ENCODE results near the gene COX7A2. TPM values are rescaled to one million over a fixed set of nuclear protein-coding genes. Genes with fewer than 3 reads are reported as not detected.

The COX7A2 gene
- total and polyA plus RNA-seq, 10 donors, result 158 to 535 (median 223) TPM

DNA sequence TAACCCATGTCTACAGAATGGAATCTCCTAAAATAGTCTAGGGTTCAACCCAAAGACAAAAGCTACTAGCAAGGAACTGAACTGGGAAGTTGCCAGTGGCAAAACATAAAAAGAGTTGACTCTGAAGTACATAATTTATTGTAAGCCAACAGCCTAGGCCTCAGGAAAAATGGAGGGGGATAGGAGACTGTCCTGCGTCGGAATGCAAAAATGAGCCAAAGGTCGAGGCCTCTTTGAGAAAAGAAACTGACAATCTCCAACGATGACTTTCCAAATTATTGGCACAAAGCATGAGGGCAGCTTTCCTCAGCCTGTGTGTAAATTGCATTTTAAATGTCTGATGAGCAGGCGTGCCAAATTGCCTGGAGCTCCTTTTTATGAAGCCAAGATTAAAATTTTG, 39.9 kb downstream of the COX7A2 start:
- Histone ChIP-seq H3K4me1 (peaks cover 29 to 74% (median 59%) of the 10 kb centered on the region in 6 donors), H3K27me3 (replicated peaks in 1 of 7) (peaks cover 10 to 97% (median 80%) of the 10 kb centered on the region in 7 donors), H3K27ac (peak overlapping the region in 4 of 8 donors; percentile 15 to 62 (median 54)), H3K4me3 (peak overlapping the region in 2 of 8 donors; percentile 52 to 67), H3K9me3 (no peaks in the 10 kb centered on the region), H3K36me3 (no peaks in the 10 kb centered on the region)
- WGBS, 5 donors, result 34 to 54% (median 39%) methylated on average over 5 of the region's 5 CpGs
- no peak for DNase-seq
- TF ChIP-seq POLR2AphosphoS5 (IDR thresholded peaks at IDR 0.05), result no peak
- no peak for TF ChIP-seq POLR2A (IDR thresholded peaks at IDR 0.05)
- TF ChIP-seq, protein P1, sequence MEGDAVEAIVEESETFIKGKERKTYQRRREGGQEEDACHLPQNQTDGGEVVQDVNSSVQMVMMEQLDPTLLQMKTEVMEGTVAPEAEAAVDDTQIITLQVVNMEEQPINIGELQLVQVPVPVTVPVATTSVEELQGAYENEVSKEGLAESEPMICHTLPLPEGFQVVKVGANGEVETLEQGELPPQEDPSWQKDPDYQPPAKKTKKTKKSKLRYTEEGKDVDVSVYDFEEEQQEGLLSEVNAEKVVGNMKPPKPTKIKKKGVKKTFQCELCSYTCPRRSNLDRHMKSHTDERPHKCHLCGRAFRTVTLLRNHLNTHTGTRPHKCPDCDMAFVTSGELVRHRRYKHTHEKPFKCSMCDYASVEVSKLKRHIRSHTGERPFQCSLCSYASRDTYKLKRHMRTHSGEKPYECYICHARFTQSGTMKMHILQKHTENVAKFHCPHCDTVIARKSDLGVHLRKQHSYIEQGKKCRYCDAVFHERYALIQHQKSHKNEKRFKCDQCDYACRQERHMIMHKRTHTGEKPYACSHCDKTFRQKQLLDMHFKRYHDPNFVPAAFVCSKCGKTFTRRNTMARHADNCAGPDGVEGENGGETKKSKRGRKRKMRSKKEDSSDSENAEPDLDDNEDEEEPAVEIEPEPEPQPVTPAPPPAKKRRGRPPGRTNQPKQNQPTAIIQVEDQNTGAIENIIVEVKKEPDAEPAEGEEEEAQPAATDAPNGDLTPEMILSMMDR (IDR thresholded peaks at IDR 0.05 in 8 of 11, conservative IDR thresholded peaks at IDR 0.05 in 3 of 11), result no peak
- intact Hi-C loops (cut with DNase I; ENCODE audit: low total_unique reads), result loop anchor here (10.0 kb wide), 1 partner anchor 1349 kb away; no protein-coding TSS in a partner anchor

DNA sequence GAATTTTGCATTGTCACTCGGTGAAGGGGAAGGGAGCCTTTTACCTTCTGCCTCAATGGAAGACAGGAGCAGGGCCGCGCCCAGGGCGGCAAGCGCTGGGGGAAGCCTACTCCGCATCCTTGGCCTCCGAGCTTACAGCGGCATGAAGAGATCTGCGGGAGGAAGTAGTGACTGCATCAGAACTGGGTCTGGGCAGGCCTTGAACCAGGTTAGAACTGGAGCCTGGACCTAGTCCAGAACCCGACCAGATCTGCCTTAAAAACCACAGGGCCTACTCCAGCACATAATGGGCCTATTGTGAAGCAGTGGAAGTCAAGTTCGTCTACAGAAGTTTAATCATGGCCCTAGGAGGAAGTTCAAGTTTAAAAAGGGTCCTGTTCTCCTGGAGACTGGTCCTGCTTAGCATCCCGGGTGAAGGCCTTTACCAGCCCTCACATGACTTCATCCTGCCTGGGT, 40.9 kb downstream of the COX7A2 start:
- Histone ChIP-seq H3K9me3 (no peaks in the 10 kb centered on the region), H3K4me3 (peak overlapping the region in 1 of 8 donors; percentile 36), H3K27ac (peak overlapping the region in 3 of 8 donors; percentile 5 to 62 (median 15)), H3K4me1 (peaks cover 23 to 65% (median 50%) of the 10 kb centered on the region in 6 donors), H3K27me3 (replicated peaks in 1 of 7) (peaks cover 10 to 96% (median 72%) of the 10 kb centered on the region in 7 donors), H3K36me3 (no peaks in the 10 kb centered on the region)
- intact Hi-C loops (cut with DNase I; ENCODE audit: low total_unique reads), result loop anchor here (10.0 kb wide), 1 partner anchor 1348 kb away; no protein-coding TSS in a partner anchor
- no peak for DNase-seq
- WGBS, 5 donors, result 33 to 49% (median 35%) methylated on average over 12 of the region's 12 CpGs
- TF ChIP-seq, protein P1 (IDR thresholded peaks at IDR 0.05 in 8 of 11, conservative IDR thresholded peaks at IDR 0.05 in 3 of 11), result no peak
- TF ChIP-seq POLR2AphosphoS5 (IDR thresholded peaks at IDR 0.05) (no peak), POLR2A (IDR thresholded peaks at IDR 0.05) (no peak)

DNA sequence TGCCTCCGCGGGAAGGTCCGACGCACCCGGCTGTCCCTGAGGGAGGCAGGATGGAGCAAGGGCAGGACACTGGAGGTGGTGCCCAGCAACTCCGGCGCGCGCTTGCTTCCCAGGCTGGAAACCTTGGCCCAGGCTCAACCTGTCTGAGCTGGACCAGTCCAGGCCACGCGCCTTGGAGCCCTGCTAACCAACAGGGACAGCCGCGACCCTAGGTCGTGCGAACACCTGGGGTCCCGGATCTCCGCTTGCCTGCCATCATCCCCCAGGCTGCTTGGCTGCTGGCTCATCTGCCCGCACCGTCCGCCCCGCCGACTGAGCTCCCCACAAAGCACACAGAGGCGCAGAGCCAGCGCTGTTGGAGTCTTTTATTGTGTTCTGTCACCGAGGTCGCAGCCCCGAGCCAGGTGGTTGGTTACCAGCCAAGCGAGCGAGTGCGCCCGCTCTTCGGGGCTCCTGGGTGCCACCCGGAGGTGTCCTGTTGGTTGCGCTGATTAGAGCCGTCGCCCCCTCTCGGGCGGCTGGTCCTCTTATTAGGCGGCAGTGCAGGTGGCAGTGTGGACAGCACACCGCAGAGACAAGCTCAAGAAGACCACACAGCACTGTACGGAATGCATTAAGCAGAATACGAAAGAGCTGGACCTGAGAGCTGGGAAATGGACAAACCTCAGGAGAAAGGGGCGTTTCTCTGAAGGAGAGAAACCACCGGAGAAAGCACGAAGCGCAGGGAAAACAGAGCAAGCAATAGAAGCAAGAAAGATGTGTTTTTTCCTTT, 41.5 kb downstream of the COX7A2 start:
- TF ChIP-seq, protein P1 (IDR thresholded peaks at IDR 0.05 in 8 of 11, conservative IDR thresholded peaks at IDR 0.05 in 3 of 11), result no peak
- TF ChIP-seq POLR2AphosphoS5 (IDR thresholded peaks at IDR 0.05), result no peak
- TF ChIP-seq POLR2A (IDR thresholded peaks at IDR 0.05), result no peak
- peaks cover 20 to 59% (median 44%) of the 10 kb centered on the region in 6 donors for H3K4me1 ChIP-seq
- H3K27ac ChIP-seq, result peak overlapping the region in 2 of 8 donors; percentile 4 to 62
- DNase-seq, result peak; percentile 74
- intact Hi-C loops (cut with DNase I; ENCODE audit: low total_unique reads), result loop anchor here (10.0 kb wide), 1 partner anchor 1347 kb away; no protein-coding TSS in a partner anchor
- peak overlapping the region in 1 of 8 donors; percentile 36 for H3K4me3 ChIP-seq
- no peaks in the 10 kb centered on the region for H3K9me3 ChIP-seq
- H3K36me3 ChIP-seq, result no peaks in the 10 kb centered on the region
- H3K27me3 ChIP-seq (replicated peaks in 1 of 7), result peaks cover 7 to 93% (median 66%) of the 10 kb centered on the region in 7 donors
- WGBS, 5 donors, result 12 to 16% (median 15%) methylated on average over 31 to 46 of the region's 46 CpGs

DNA sequence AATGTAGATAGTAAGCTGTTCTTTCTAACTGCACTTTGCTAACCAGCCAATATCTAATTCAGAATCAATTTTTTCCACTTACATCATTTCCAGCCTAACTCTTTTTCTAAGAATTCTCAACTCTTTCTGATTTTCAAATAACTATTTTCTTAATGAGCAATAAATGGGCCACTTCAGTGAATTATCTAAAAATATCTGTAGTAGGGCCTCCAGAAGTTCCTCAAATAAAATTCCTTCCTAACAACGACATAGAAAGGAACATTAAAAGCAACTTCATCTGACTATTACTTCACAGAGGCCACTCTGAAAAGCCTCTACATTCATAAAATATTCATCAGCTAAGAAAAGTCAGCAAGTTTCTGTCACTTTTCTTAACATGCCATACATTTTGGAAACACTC, 42.6 kb downstream of the COX7A2 start:
- H3K9me3 ChIP-seq, result no peaks in the 10 kb centered on the region
- no peaks in the 10 kb centered on the region for H3K36me3 ChIP-seq
- intact Hi-C loops (cut with DNase I; ENCODE audit: low total_unique reads), result loop anchor here (10.0 kb wide), 1 partner anchor 1346 kb away; no protein-coding TSS in a partner anchor
- DNase-seq, result no peak
- no peak overlapping the region for H3K27ac ChIP-seq
- H3K4me3 ChIP-seq, result no peak overlapping the region
- TF ChIP-seq, protein P1 (IDR thresholded peaks at IDR 0.05 in 8 of 11, conservative IDR thresholded peaks at IDR 0.05 in 3 of 11), result no peak
- no peak for TF ChIP-seq POLR2A (IDR thresholded peaks at IDR 0.05)
- TF ChIP-seq POLR2AphosphoS5 (IDR thresholded peaks at IDR 0.05), result no peak
- H3K4me1 ChIP-seq, result peaks cover 10 to 48% (median 34%) of the 10 kb centered on the region in 6 donors
- H3K27me3 ChIP-seq (replicated peaks in 1 of 7), result peaks cover 7 to 82% (median 56%) of the 10 kb centered on the region in 7 donors
- WGBS, 5 donors, result 8 to 24% (median 9%) methylated on average over 1 of the region's 1 CpG

Data from spleen (tissue), 11 donors.